GM12878 (cell line): ENCODE data around the gene RNF115. TPM values are rescaled to one million over a fixed set of nuclear protein-coding genes. Genes with fewer than 3 reads are reported as not detected.
A peak's percentile ranks its signal among the peaks of the same experiment; 100 is the strongest.

ENCODE experiments used
- ATF7 ChIP-seq: fragments of 450-650 bp; IDR thresholded peaks from 2 replicates; pipeline ENCODE4 v1.6.1; 2016; ENCODE audit warnings: low read depth, mild to moderate bottlenecking
- BRCA1 ChIP-seq: IDR thresholded peaks from 2 replicates; pipeline ENCODE4 v1.6.1; 2011; ENCODE audit warnings: low read depth, low read length, improper control_type of control experiment
- HDAC6 ChIP-seq: fragments of 200-600 bp; sonication (generic); IDR thresholded peaks from one replicate; pipeline ENCODE4 v1.8.0; 2017; ENCODE audit warnings: antibody characterized with exemption; ENCODE audit not compliant: unreplicated experiment
- MEF2A ChIP-seq: IDR thresholded peaks from 2 replicates; pipeline ENCODE4 v1.6.1; 2011; ENCODE audit warnings: low read depth, mild to moderate bottlenecking, low read length, moderate library complexity; ENCODE audit not compliant: insufficient read depth
- NFIC ChIP-seq: IDR thresholded peaks from 2 replicates; pipeline ENCODE4 v1.6.1; 2012; ENCODE audit warnings: low read depth, mild to moderate bottlenecking, inconsistent platforms, low read length, moderate library complexity
- POLR2AphosphoS2 ChIP-seq: IDR thresholded peaks from 2 replicates; pipeline ENCODE4 v1.6.1; 2011; ENCODE audit warnings: low read depth, mild to moderate bottlenecking, low read length, improper control_type of control experiment, moderate library complexity
- RELA ChIP-seq: fragments of 450-650 bp; IDR thresholded peaks from 2 replicates; pipeline ENCODE4 v1.8.0; 2014; ENCODE audit warnings: borderline replicate concordance; ENCODE audit not compliant: partially characterized antibody
- RUNX3 ChIP-seq: IDR thresholded peaks from 2 replicates; pipeline ENCODE4 v1.6.1; 2012; ENCODE audit warnings: low read length, inconsistent platforms
- SP1 ChIP-seq: IDR thresholded peaks from one replicate; pipeline ENCODE4 v1.6.1; 2011; ENCODE audit warnings: low read depth, low read length
- SREBF2 ChIP-seq: IDR thresholded peaks from 2 replicates; pipeline ENCODE4 v1.6.1; 2012; ENCODE audit warnings: mild to moderate bottlenecking, low read length
- STAT1 ChIP-seq: fragments of 450-650 bp; conservative IDR thresholded peaks from 2 replicates; pipeline ENCODE4 v1.6.1; 2014; ENCODE audit warnings: antibody characterized with exemption, mild to moderate bottlenecking
- polyA plus RNA-seq, 11 experiments: library from polyadenylated mRNA; depleted of rRNA in 4 of 11; unstranded in 6 of 11; stranded (reverse) in 5 of 11; fragments of >200 nt; fragmentation: Nextera tagmentation in 4 of 11; fragmentation: Illumina TruSeq in 1 of 11; extraction: Ambion mirVana in 4 of 11; extraction: Trizol in 1 of 11; gene quantifications; 1 replicate in 1 of 11; 2 replicates in 10 of 11; pipeline versions ENCODE4 v1.2.1 to v1.2.3, GENCODE V29; 2011 to 2016; ENCODE audit warnings: inconsistent platforms in 2 of 11, missing spikeins in 2 of 11, low read depth in 1 of 11
- total RNA-seq, 4 experiments: library from RNA; depleted of rRNA in 3 of 4; stranded (reverse); fragments of >200 nt in 3 of 4; fragmentation: Illumina TruSeq in 1 of 4; extraction: Trizol in 1 of 4; gene quantifications; 2 replicates each; pipeline versions ENCODE4 v1.2.1 to v1.2.3, GENCODE V29; 2013 to 2021
- TF ChIP-seq, protein P1 (sequence below): fragments of 150-350 bp; IDR thresholded peaks from 2 replicates; pipeline ENCODE4 v1.6.1; 2016; ENCODE audit warnings: low read depth, low read length
- TF ChIP-seq, protein P2 (sequence below): fragments of 450-650 bp; IDR thresholded peaks from 2 replicates; pipeline ENCODE4 v1.6.1; 2014; ENCODE audit warnings: mild to moderate bottlenecking
- TF ChIP-seq, protein P3 (sequence below): fragments of 450-650 bp; formaldehyde crosslinking; IDR thresholded peaks from 2 replicates; pipeline ENCODE4 v1.4.0; 2022; ENCODE audit warnings: mild to moderate bottlenecking, moderate library complexity
- TF ChIP-seq, protein P4 (sequence below): IDR thresholded peaks from 2 replicates; pipeline ENCODE4 v1.6.1; 2012; ENCODE audit warnings: mild to moderate bottlenecking, low read depth, low read length
- TF ChIP-seq, protein P5 (sequence below): IDR thresholded peaks from 2 replicates; pipeline ENCODE4 v1.6.1; 2012; ENCODE audit warnings: low read depth, low read length, improper control_type of control experiment
- TF ChIP-seq, protein P6 (sequence below): fragments of 450-650 bp; IDR thresholded peaks from 2 replicates; pipeline ENCODE4 v1.6.1; 2016; ENCODE audit warnings: mild to moderate bottlenecking

RNF115 gene
- total and polyA plus RNA-seq, 10 of the 15 experiments (the other 5 are each of a cell fraction or from before 2014, with no cell fraction given): 3.4 to 22.0 (median 12.9) TPM

DNA sequence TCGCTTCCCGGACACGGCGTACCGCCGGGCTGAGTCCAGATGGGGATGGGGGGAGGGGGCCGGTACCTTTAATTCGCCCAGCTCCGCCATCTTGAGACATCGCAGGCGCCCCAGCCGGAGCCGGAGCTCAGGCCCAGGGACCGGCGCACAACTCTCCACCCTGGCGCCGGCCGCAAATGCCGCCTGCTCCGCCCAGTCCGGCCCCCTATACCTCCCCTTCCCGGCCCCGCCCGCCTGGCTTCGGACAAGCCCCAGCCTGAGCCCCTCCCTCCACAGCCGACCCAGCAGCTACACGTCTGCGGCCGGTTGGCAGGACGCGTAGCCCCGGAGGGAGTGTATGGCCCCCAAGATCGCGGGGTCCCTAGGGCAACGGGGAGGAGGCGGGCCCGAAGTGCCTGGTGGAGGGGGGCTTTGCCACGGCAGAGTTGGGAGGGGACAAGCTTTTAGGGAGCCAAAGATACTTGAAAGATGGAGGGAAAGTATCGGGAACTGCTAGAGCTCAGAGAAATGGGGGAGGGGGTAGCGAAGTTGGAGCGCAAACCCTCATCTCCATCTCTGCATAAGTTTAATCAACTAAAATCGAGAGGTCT, 35.1 kb upstream of the RNF115 start, which contains the start of gene PIAS3 (continued):
- TF ChIP-seq, protein P1, sequence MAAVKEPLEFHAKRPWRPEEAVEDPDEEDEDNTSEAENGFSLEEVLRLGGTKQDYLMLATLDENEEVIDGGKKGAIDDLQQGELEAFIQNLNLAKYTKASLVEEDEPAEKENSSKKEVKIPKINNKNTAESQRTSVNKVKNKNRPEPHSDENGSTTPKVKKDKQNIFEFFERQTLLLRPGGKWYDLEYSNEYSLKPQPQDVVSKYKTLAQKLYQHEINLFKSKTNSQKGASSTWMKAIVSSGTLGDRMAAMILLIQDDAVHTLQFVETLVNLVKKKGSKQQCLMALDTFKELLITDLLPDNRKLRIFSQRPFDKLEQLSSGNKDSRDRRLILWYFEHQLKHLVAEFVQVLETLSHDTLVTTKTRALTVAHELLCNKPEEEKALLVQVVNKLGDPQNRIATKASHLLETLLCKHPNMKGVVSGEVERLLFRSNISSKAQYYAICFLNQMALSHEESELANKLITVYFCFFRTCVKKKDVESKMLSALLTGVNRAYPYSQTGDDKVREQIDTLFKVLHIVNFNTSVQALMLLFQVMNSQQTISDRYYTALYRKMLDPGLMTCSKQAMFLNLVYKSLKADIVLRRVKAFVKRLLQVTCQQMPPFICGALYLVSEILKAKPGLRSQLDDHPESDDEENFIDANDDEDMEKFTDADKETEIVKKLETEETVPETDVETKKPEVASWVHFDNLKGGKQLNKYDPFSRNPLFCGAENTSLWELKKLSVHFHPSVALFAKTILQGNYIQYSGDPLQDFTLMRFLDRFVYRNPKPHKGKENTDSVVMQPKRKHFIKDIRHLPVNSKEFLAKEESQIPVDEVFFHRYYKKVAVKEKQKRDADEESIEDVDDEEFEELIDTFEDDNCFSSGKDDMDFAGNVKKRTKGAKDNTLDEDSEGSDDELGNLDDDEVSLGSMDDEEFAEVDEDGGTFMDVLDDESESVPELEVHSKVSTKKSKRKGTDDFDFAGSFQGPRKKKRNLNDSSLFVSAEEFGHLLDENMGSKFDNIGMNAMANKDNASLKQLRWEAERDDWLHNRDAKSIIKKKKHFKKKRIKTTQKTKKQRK: no peak
- no peak for TF ChIP-seq SREBF2
- no peak for TF ChIP-seq POLR2AphosphoS2
- TF ChIP-seq, protein P2, sequence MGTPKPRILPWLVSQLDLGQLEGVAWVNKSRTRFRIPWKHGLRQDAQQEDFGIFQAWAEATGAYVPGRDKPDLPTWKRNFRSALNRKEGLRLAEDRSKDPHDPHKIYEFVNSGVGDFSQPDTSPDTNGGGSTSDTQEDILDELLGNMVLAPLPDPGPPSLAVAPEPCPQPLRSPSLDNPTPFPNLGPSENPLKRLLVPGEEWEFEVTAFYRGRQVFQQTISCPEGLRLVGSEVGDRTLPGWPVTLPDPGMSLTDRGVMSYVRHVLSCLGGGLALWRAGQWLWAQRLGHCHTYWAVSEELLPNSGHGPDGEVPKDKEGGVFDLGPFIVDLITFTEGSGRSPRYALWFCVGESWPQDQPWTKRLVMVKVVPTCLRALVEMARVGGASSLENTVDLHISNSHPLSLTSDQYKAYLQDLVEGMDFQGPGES: 0 out of 2 replicates have a peak, but pooled peaks have one; percentile 49
- TF ChIP-seq, protein P3, sequence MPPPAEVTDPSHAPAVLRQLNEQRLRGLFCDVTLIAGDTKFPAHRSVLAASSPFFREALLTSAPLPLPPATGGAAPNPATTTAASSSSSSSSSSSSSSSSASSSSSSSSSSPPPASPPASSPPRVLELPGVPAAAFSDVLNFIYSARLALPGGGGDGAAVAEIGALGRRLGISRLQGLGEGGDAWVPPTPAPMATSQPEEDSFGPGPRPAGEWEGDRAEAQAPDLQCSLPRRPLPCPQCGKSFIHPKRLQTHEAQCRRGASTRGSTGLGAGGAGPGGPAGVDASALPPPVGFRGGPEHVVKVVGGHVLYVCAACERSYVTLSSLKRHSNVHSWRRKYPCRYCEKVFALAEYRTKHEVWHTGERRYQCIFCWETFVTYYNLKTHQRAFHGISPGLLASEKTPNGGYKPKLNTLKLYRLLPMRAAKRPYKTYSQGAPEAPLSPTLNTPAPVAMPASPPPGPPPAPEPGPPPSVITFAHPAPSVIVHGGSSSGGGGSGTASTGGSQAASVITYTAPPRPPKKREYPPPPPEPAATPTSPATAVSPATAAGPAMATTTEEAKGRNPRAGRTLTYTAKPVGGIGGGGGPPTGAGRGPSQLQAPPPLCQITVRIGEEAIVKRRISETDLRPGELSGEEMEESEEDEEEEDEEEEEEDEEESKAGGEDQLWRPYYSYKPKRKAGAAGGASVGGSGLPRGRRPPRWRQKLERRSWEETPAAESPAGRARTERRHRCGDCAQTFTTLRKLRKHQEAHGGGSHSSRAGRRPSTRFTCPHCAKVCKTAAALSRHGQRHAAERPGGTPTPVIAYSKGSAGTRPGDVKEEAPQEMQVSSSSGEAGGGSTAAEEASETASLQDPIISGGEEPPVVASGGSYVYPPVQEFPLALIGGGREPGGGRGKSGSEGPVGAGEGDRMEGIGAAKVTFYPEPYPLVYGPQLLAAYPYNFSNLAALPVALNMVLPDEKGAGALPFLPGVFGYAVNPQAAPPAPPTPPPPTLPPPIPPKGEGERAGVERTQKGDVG (CRISPR knock-in tag): no peak
- TF ChIP-seq SP1: peak; percentile 32
- TF ChIP-seq, protein P4, sequence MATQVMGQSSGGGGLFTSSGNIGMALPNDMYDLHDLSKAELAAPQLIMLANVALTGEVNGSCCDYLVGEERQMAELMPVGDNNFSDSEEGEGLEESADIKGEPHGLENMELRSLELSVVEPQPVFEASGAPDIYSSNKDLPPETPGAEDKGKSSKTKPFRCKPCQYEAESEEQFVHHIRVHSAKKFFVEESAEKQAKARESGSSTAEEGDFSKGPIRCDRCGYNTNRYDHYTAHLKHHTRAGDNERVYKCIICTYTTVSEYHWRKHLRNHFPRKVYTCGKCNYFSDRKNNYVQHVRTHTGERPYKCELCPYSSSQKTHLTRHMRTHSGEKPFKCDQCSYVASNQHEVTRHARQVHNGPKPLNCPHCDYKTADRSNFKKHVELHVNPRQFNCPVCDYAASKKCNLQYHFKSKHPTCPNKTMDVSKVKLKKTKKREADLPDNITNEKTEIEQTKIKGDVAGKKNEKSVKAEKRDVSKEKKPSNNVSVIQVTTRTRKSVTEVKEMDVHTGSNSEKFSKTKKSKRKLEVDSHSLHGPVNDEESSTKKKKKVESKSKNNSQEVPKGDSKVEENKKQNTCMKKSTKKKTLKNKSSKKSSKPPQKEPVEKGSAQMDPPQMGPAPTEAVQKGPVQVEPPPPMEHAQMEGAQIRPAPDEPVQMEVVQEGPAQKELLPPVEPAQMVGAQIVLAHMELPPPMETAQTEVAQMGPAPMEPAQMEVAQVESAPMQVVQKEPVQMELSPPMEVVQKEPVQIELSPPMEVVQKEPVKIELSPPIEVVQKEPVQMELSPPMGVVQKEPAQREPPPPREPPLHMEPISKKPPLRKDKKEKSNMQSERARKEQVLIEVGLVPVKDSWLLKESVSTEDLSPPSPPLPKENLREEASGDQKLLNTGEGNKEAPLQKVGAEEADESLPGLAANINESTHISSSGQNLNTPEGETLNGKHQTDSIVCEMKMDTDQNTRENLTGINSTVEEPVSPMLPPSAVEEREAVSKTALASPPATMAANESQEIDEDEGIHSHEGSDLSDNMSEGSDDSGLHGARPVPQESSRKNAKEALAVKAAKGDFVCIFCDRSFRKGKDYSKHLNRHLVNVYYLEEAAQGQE: no peak
- TF ChIP-seq RUNX3: peak; percentile 58; the same call in 1 of the 2 replicates
- TF ChIP-seq, protein P5, sequence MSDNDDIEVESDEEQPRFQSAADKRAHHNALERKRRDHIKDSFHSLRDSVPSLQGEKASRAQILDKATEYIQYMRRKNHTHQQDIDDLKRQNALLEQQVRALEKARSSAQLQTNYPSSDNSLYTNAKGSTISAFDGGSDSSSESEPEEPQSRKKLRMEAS: no peak
- no peak for TF ChIP-seq MEF2A
- TF ChIP-seq ATF7: no peak
- TF ChIP-seq NFIC: no peak
- no peak for TF ChIP-seq RELA
- no peak for TF ChIP-seq BRCA1
- TF ChIP-seq HDAC6: no peak
- TF ChIP-seq, protein P6, sequence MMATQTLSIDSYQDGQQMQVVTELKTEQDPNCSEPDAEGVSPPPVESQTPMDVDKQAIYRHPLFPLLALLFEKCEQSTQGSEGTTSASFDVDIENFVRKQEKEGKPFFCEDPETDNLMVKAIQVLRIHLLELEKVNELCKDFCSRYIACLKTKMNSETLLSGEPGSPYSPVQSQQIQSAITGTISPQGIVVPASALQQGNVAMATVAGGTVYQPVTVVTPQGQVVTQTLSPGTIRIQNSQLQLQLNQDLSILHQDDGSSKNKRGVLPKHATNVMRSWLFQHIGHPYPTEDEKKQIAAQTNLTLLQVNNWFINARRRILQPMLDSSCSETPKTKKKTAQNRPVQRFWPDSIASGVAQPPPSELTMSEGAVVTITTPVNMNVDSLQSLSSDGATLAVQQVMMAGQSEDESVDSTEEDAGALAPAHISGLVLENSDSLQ: no peak
- 0 out of 2 replicates have a peak, but pooled peaks have one; percentile 43 for TF ChIP-seq STAT1
